ENCODE measurements around the gene GTF2F2. TPM values are rescaled to one million over a fixed set of nuclear protein-coding genes. Genes with fewer than 3 reads are reported as not detected.
"Not testable (repeated sequence)": the region's sequence is repeated elsewhere in the genome, so short reads cannot be mapped to it uniquely, and the experiment has no call there.

The GTF2F2 gene
- total RNA-seq, 4 donors from 2014 or later: 11.5 to 16.9 (median 13.3) TPM

DNA sequence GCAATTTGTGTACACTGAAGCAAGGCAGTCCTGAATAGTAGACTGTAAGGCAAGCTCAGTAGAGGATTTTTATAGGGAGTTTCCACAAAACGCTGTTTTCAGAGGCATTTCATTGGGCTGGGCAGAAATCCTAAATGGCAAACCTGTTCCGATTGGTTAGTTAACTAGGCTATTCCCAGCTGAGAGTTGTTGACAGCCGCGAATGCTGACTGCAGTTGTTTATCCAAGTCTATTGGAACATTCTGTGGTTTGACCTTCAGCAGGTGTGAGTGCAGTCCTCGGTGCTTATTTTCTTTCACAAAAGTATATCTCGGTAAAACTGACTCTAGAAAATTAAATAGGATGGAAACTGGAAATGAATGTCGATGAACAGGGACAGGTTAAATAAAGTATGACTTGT is 175.2 kb downstream of the GTF2F2 start:
- intact Hi-C loops (cut with DNase I; ENCODE audit: low total_unique reads): no loop called here
- in situ Hi-C loops (cut with MboI; ENCODE audit: low sequenced_read_pairs in 4 of 4): no loop called here
- Histone ChIP-seq H3K27me3 (no peaks in the 10 kb centered on the region), H3K27ac (peak overlapping the region; percentile 40 to 74 (median 70)), H3K4me3 (no peak overlapping the region), H3K36me3 (no peaks in the 10 kb centered on the region), H3K9me3 (no peaks in the 10 kb centered on the region), H3K4me1 (peaks cover 28 to 32% of the 10 kb centered on the region in 2 donors)
- no peak for TF ChIP-seq POLR2A (IDR thresholded peaks at IDR 0.05)
- TF ChIP-seq, protein P1, sequence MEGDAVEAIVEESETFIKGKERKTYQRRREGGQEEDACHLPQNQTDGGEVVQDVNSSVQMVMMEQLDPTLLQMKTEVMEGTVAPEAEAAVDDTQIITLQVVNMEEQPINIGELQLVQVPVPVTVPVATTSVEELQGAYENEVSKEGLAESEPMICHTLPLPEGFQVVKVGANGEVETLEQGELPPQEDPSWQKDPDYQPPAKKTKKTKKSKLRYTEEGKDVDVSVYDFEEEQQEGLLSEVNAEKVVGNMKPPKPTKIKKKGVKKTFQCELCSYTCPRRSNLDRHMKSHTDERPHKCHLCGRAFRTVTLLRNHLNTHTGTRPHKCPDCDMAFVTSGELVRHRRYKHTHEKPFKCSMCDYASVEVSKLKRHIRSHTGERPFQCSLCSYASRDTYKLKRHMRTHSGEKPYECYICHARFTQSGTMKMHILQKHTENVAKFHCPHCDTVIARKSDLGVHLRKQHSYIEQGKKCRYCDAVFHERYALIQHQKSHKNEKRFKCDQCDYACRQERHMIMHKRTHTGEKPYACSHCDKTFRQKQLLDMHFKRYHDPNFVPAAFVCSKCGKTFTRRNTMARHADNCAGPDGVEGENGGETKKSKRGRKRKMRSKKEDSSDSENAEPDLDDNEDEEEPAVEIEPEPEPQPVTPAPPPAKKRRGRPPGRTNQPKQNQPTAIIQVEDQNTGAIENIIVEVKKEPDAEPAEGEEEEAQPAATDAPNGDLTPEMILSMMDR (IDR thresholded peaks at IDR 0.05 in 4 of 5, conservative IDR thresholded peaks at IDR 0.05 in 1 of 5): no peak
- ATAC-seq (peak; percentile 76 to 88), DNase-seq (peak; percentile 48 to 57)

- H3K36me3 ChIP-seq: no peaks in the 10 kb centered on the region
- no peak overlapping the region for H3K4me3 ChIP-seq
- H3K4me1 ChIP-seq: peaks cover 28 to 32% of the 10 kb centered on the region in 2 donors
- no peak for TF ChIP-seq POLR2A (IDR thresholded peaks at IDR 0.05)
- TF ChIP-seq, protein P1 (IDR thresholded peaks at IDR 0.05 in 4 of 5, conservative IDR thresholded peaks at IDR 0.05 in 1 of 5): no peak
- in situ Hi-C loops (cut with MboI; ENCODE audit: low sequenced_read_pairs in 4 of 4) (no loop called here), intact Hi-C loops (cut with DNase I; ENCODE audit: low total_unique reads) (no loop called here)
- ATAC-seq (no peak), DNase-seq (no peak)
- no peaks in the 10 kb centered on the region for H3K9me3 ChIP-seq
- H3K27me3 ChIP-seq: peaks cover 0 to 4% (median 0%) of the 10 kb centered on the region in 3 donors
- peak overlapping the region; percentile 40 to 74 (median 70) for H3K27ac ChIP-seq
Measured at GRCh38 chr13:45296259-45296658, 175.9 kb downstream of the GTF2F2 start.

- no peak overlapping the region for H3K4me3 ChIP-seq
- no peaks in the 10 kb centered on the region for H3K9me3 ChIP-seq
- ATAC-seq (peak; percentile 73 to 79), DNase-seq (peak in 1 of 2 donors; percentile 14)
- TF ChIP-seq, protein P1 (IDR thresholded peaks at IDR 0.05 in 4 of 5, conservative IDR thresholded peaks at IDR 0.05 in 1 of 5): no peak
- TF ChIP-seq POLR2A (IDR thresholded peaks at IDR 0.05): no peak
- peaks cover 0 to 6% (median 0%) of the 10 kb centered on the region in 3 donors for H3K27me3 ChIP-seq
- in situ Hi-C loops (cut with MboI; ENCODE audit: low sequenced_read_pairs in 4 of 4) (no loop called here), intact Hi-C loops (cut with DNase I; ENCODE audit: low total_unique reads) (no loop called here)
- H3K36me3 ChIP-seq: no peaks in the 10 kb centered on the region
- H3K27ac ChIP-seq: peak overlapping the region; percentile 40 to 74 (median 70)
- peaks cover 28 to 32% of the 10 kb centered on the region in 2 donors for H3K4me1 ChIP-seq
Measured at GRCh38 chr13:45297456-45298205, 177.3 kb downstream of the GTF2F2 start.

GRCh38 chr13:45298206-45298505 is 177.8 kb downstream of the GTF2F2 start:
- intact Hi-C loops (cut with DNase I; ENCODE audit: low total_unique reads): no loop called here
- ATAC-seq: no peak
- in situ Hi-C loops (cut with MboI; ENCODE audit: low sequenced_read_pairs in 4 of 4): no loop called here
- Histone ChIP-seq H3K36me3 (no peaks in the 10 kb centered on the region), H3K4me3 (no peak overlapping the region), H3K27me3 (peaks cover 0 to 8% (median 0%) of the 10 kb centered on the region in 3 donors), H3K4me1 (peaks cover 28 to 32% of the 10 kb centered on the region in 2 donors), H3K9me3 (no peaks in the 10 kb centered on the region), H3K27ac (peak overlapping the region in 3 of 4 donors; percentile 40 to 74 (median 72))
- no peak for TF ChIP-seq POLR2A (IDR thresholded peaks at IDR 0.05)
- TF ChIP-seq, protein P1 (IDR thresholded peaks at IDR 0.05 in 4 of 5, conservative IDR thresholded peaks at IDR 0.05 in 1 of 5): no peak
- no peak for DNase-seq

DNA sequence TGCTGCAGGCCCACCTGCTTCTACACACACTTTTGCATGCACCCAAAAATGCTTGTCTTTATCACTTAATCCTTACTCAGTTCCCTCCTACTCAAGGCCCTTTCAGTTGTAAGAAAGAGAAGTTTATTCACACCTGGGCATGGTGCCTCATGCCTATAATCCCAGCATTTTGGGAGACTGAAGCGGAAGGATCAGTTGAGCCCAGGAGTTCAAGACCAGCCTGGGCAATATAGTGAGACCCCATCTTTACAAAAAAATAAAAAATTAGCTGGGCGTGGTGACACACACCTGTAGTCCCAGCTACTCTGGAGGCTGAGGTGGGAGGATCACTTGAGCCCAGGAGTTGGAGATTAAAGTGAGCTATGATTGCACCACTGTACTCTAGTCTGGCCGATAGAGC is 178.2 kb downstream of the GTF2F2 start:
- ATAC-seq; H3K4me3 ChIP-seq; in situ Hi-C loops (cut with MboI; ENCODE audit: low sequenced_read_pairs in 4 of 4); H3K36me3 ChIP-seq; intact Hi-C loops (cut with DNase I; ENCODE audit: low total_unique reads); DNase-seq; H3K9me3 ChIP-seq: not testable (repeated sequence)
- Histone ChIP-seq H3K4me1 (peaks cover 28 to 32% of the 10 kb centered on the region in 2 donors), H3K27me3 (peaks cover 0 to 12% (median 0%) of the 10 kb centered on the region in 3 donors), H3K27ac (peak overlapping the region in 3 of 4 donors; percentile 40 to 74 (median 72))
